H9 (cell line): Measurements from ENCODE around the gene PFKL. TPM values are rescaled to one million over a fixed set of nuclear protein-coding genes. Genes with fewer than 3 reads are reported as not detected.
A peak's percentile ranks its signal among the peaks of the same experiment; 100 is the strongest.

Source experiments
- DNase-seq: peaks from one replicate; pipeline ENCODE4 v3.0.0-alpha.2; 2017
- H2AFZ ChIP-seq: one replicate; pipeline ENCODE4 v1.6.1; 2013; ENCODE audit warnings: mild to moderate bottlenecking, low read length, control low read depth, moderate library complexity
- H2AK5ac ChIP-seq: 2 replicates; pipeline ENCODE4 v1.6.1; 2013; ENCODE audit warnings: low read length, control low read depth, mixed read lengths; ENCODE audit not compliant: insufficient read length
- H2BK120ac ChIP-seq: one replicate; pipeline ENCODE4 v1.6.1; 2013; ENCODE audit warnings: low read depth, mild to moderate bottlenecking, low read length, control low read depth, inconsistent platforms; ENCODE audit not compliant: poor library complexity, severe bottlenecking
- H2BK12ac ChIP-seq: 2 replicates; pipeline ENCODE4 v1.6.1; 2013; ENCODE audit warnings: low read length, control low read depth, mixed read lengths, low read depth; ENCODE audit not compliant: insufficient read length
- H2BK15ac ChIP-seq: 2 replicates; pipeline ENCODE4 v1.6.1; 2013; ENCODE audit warnings: low read depth, low read length, control low read depth
- H2BK20ac ChIP-seq: one replicate; pipeline ENCODE4 v1.6.1; 2013; ENCODE audit warnings: low read depth, mild to moderate bottlenecking, low read length, control low read depth, inconsistent platforms; ENCODE audit not compliant: poor library complexity, severe bottlenecking
- H2BK5ac ChIP-seq: 2 replicates; pipeline ENCODE4 v1.6.1; 2013; ENCODE audit warnings: low read length, control low read depth, mixed read lengths; ENCODE audit not compliant: insufficient read length
- H3K14ac ChIP-seq: 2 replicates; pipeline ENCODE4 v1.6.1; 2013; ENCODE audit warnings: low read length, control low read depth; ENCODE audit not compliant: insufficient read depth
- H3K18ac ChIP-seq: 2 replicates; pipeline ENCODE4 v1.6.1; 2013; ENCODE audit warnings: low read depth, mild to moderate bottlenecking, mixed read lengths, low read length, control low read depth; ENCODE audit not compliant: insufficient read length
- H3K23ac ChIP-seq: 2 replicates; pipeline ENCODE4 v1.6.1; 2013; ENCODE audit warnings: low read length, control low read depth, mixed read lengths, low read depth; ENCODE audit not compliant: insufficient read length
- H3K23me2 ChIP-seq: 2 replicates; pipeline ENCODE4 v1.6.1; 2013; ENCODE audit warnings: low read depth, mild to moderate bottlenecking, mixed read lengths, low read length, control low read depth; ENCODE audit not compliant: insufficient read length, poor library complexity, severe bottlenecking
- H3K27ac ChIP-seq: 2 replicates; pipeline ENCODE4 v1.5.1; 2013; ENCODE audit warnings: low read length, control low read depth, mixed read lengths, low read depth; ENCODE audit not compliant: insufficient read length
- H3K27me3 ChIP-seq: 2 replicates; pipeline ENCODE4 v1.6.1; 2013; ENCODE audit warnings: low read length, control low read depth, inconsistent platforms; ENCODE audit not compliant: insufficient read depth
- H3K4ac ChIP-seq: 2 replicates; pipeline ENCODE4 v1.6.1; 2013; ENCODE audit warnings: low read depth, mild to moderate bottlenecking, control low read depth, inconsistent platforms, low read length, moderate library complexity
- H3K4me1 ChIP-seq: 2 replicates; pipeline ENCODE4 v1.6.1; 2013; ENCODE audit warnings: low read length, control low read depth, inconsistent platforms; ENCODE audit not compliant: insufficient read depth
- H3K4me2 ChIP-seq: 2 replicates; pipeline ENCODE4 v1.6.1; 2013; ENCODE audit warnings: low read length, control low read depth, mixed read lengths; ENCODE audit not compliant: insufficient read length, insufficient read depth
- H3K56ac ChIP-seq: 2 replicates; pipeline ENCODE4 v1.6.1; 2013; ENCODE audit warnings: low read depth, mild to moderate bottlenecking, mixed read lengths, low read length, control low read depth; ENCODE audit not compliant: insufficient read length
- H3K79me1 ChIP-seq: 2 replicates; pipeline ENCODE4 v1.6.1; 2013; ENCODE audit warnings: low read depth, mild to moderate bottlenecking, moderate library complexity, low read length, control low read depth, inconsistent platforms; ENCODE audit not compliant: insufficient read depth, poor library complexity, severe bottlenecking
- H3K79me2 ChIP-seq: 2 replicates; pipeline ENCODE4 v1.6.1; 2013; ENCODE audit warnings: low read length, control low read depth, inconsistent platforms; ENCODE audit not compliant: insufficient read depth
- H3K9ac ChIP-seq: 2 replicates; pipeline ENCODE4 v1.6.1; 2013; ENCODE audit warnings: low read length, control low read depth, mixed read lengths; ENCODE audit not compliant: insufficient read length; ENCODE audit errors: extremely low read depth
- H3K9me3 ChIP-seq: one replicate; pipeline ENCODE4 v1.6.1; 2013; ENCODE audit warnings: low read depth, low read length, inconsistent platforms; ENCODE audit not compliant: control insufficient read depth
- H3T11ph ChIP-seq: one replicate; pipeline ENCODE4 v1.6.1; 2013; ENCODE audit warnings: mild to moderate bottlenecking, low read length, control low read depth, inconsistent platforms
- H4K20me1 ChIP-seq: one replicate; pipeline ENCODE4 v1.6.1; 2013; ENCODE audit not compliant: control insufficient read depth, insufficient read length, insufficient read depth
- H4K5ac ChIP-seq: 2 replicates; pipeline ENCODE4 v1.6.1; 2013; ENCODE audit warnings: low read depth, mild to moderate bottlenecking, mixed read lengths, low read length, control low read depth; ENCODE audit not compliant: insufficient read length
- H4K8ac ChIP-seq: replicated peaks from 2 replicates; pipeline ENCODE4 v1.6.1; 2013; ENCODE audit warnings: low read length, control low read depth, mixed read lengths, low read depth; ENCODE audit not compliant: insufficient read length
- H4K91ac ChIP-seq: 2 replicates; pipeline ENCODE4 v1.6.1; 2013; ENCODE audit warnings: low read depth, mild to moderate bottlenecking, moderate library complexity, mixed read lengths, low read length, control low read depth; ENCODE audit not compliant: insufficient read length
- H3K27ac Mint-ChIP-seq, 3 experiments: 2 replicates in 2 of 3; 3 replicates in 1 of 3; pipeline ENCODE4 v1.8.0; 2020 to 2021; ENCODE audit warnings: mixed read lengths in 3 of 3, mild to moderate bottlenecking in 1 of 3, moderate library complexity in 1 of 3
- H3K27me3 Mint-ChIP-seq: 2 replicates; pipeline ENCODE4 v1.8.0; 2021; ENCODE audit warnings: low read depth, mild to moderate bottlenecking, moderate library complexity, mixed read lengths
- H3K36me3 Mint-ChIP-seq, 3 experiments: 2 replicates in 2 of 3; 3 replicates in 1 of 3; pipeline ENCODE4 v1.8.0; 2020 to 2021; ENCODE audit warnings: low read depth in 3 of 3, mixed read lengths in 3 of 3; ENCODE audit not compliant: insufficient read depth in 1 of 3
- H3K4me1 Mint-ChIP-seq, 2 experiments: 2 replicates each; pipeline ENCODE4 v1.8.0; 2020; ENCODE audit warnings: mixed read lengths in 2 of 2
- H3K4me3 Mint-ChIP-seq, 2 experiments: 2 replicates in 1 of 2; 3 replicates in 1 of 2; pipeline ENCODE4 v1.8.0; 2020 to 2021; ENCODE audit warnings: mild to moderate bottlenecking in 2 of 2, mixed read lengths in 2 of 2, moderate library complexity in 1 of 2
- H3K9me3 Mint-ChIP-seq, 2 experiments: 2 replicates in 1 of 2; 3 replicates in 1 of 2; pipeline ENCODE4 v1.8.0; 2020; ENCODE audit warnings: mild to moderate bottlenecking in 2 of 2, mixed read lengths in 2 of 2, moderate library complexity in 1 of 2
- CTCF ChIP-seq: fragments of 200-600 bp; sonication (generic); conservative IDR thresholded peaks from 3 replicates; pipeline ENCODE4 v1.8.0; 2021; ENCODE audit warnings: antibody characterized with exemption, mild to moderate bottlenecking
- WGBS: extraction: QIAGEN DNeasy Blood & Tissue Kit; methylation state at CpG from one replicate; pipeline ENCODE4 v1.1.7; 2013; ENCODE audit warnings: missing lambda C conversion rate, low lambda C conversion rate, mixed read lengths; ENCODE audit not compliant: insufficient read length; ENCODE audit errors: extremely low coverage; 5-methylcytosine and 5-hydroxymethylcytosine counted together
- total RNA-seq: library from RNA; stranded (reverse); gene quantifications from 2 replicates; pipeline ENCODE4 v1.2.1, GENCODE V29; 2021

The PFKL gene
- total RNA-seq, 1 experiment from 2014 or later, result 107 TPM

GRCh38 chr21:44299085-44299457, 782 bp upstream of the PFKL start:
- Histone ChIP-seq H3K27ac (no peak overlapping the region), H3K56ac (no peak overlapping the region), H2BK20ac (no peak overlapping the region), H4K5ac (no peak overlapping the region), H3K23me2 (peaks cover 5% of the 10 kb centered on the region), H2AK5ac (no peak overlapping the region), H3K79me2 (no peaks in the 10 kb centered on the region), H3K4me1 (no peaks in the 10 kb centered on the region; the same call in 1 of the 2 replicates), H3K4ac (no peak overlapping the region), H3K9me3 (no peaks in the 10 kb centered on the region), H4K20me1 (no peaks in the 10 kb centered on the region), H3K18ac (no peak overlapping the region), H2AFZ (no peak overlapping the region), H3K27me3 (no peaks in the 10 kb centered on the region), H2BK5ac (no peak overlapping the region), H3K79me1 (no peaks in the 10 kb centered on the region), H4K8ac (no peak overlapping the region), H2BK120ac (no peak overlapping the region), H2BK12ac (no peak overlapping the region), H2BK15ac (no peak overlapping the region), H3K14ac (no peak overlapping the region), H3K4me2 (peak overlapping the region; percentile 64), H3T11ph (no peak overlapping the region), H3K9ac (no peak overlapping the region), H4K91ac (no peak overlapping the region), H3K23ac (no peak overlapping the region)
- WGBS, result no CpG with 5 or more reads among the region's 10 CpGs
- Mint-ChIP-seq H3K4me3 (peak overlapping the region; percentile 71 to 86), H3K36me3 (no peaks in the 10 kb centered on the region), H3K9me3 (no peaks in the 10 kb centered on the region), H3K27ac (no peak overlapping the region), H3K27me3 (peaks cover 11% of the 10 kb centered on the region), H3K4me1 (peaks cover 14 to 26% of the 10 kb centered on the region in 2 experiments)
- DNase-seq, result no peak
- TF ChIP-seq CTCF, result no peak
